Uterus (tissue), 4 donors: Measurements from ENCODE around the gene DCPS. TPM values are rescaled to one million over a fixed set of nuclear protein-coding genes. Genes with fewer than 3 reads are reported as not detected.

Experiments used
- DNase-seq, 2 donors: peaks; one replicate each; pipeline ENCODE4 v3.0.0-alpha.2; 2019 to 2020
- H3K27ac ChIP-seq, 2 donors: fragments of 200-600 bp; sonication (generic); 1 replicate in 1 of 2; 2 replicates in 1 of 2; pipeline ENCODE4 v1.5.1; 2016 to 2018
- H3K27me3 ChIP-seq, 2 donors: fragments of 200-600 bp; sonication (generic); one replicate each; pipeline ENCODE4 v1.5.1; 2018 to 2019; ENCODE audit warnings: control low read depth in 1 of 2
- H3K36me3 ChIP-seq, 2 donors: fragments of 200-600 bp; sonication (generic); one replicate each; pipeline ENCODE4 v1.5.1; 2019; ENCODE audit warnings: control low read depth in 1 of 2
- H3K4me1 ChIP-seq, 2 donors: fragments of 200-600 bp; sonication (generic); one replicate each; pipeline ENCODE4 v1.5.1; 2018 to 2019; ENCODE audit warnings: control low read depth in 1 of 2
- H3K4me3 ChIP-seq, 2 donors: fragments of 200-600 bp; sonication (generic); 1 replicate in 1 of 2; 2 replicates in 1 of 2; pipeline ENCODE4 v1.5.1; 2018 to 2019; ENCODE audit warnings: mild to moderate bottlenecking in 1 of 2
- H3K9me3 ChIP-seq, 2 donors: fragments of 200-600 bp; sonication (generic); one replicate each; pipeline ENCODE4 v1.5.1; 2019; ENCODE audit warnings: control low read depth in 1 of 2
- CTCF ChIP-seq, 4 experiments: fragments of 200-600 bp in 2 of 4; fragments of 450-650 bp in 2 of 4; sonication (generic) in 2 of 4; IDR thresholded peaks; one replicate each; pipeline ENCODE4 v1.5.1; 2016 to 2019; ENCODE audit warnings: antibody characterized with exemption in 4 of 4, mild to moderate bottlenecking in 2 of 4, moderate library complexity in 1 of 4
- POLR2A ChIP-seq, 2 donors: fragments of 450-650 bp; IDR thresholded peaks; one replicate each; pipeline ENCODE4 v1.6.1; 2016; ENCODE audit warnings: antibody characterized with exemption in 2 of 2, mild to moderate bottlenecking in 1 of 2, moderate library complexity in 1 of 2
- intact Hi-C: fragments of 100-400 bp; cut with DNase I; formaldehyde crosslinking; loops from one replicate; pipeline ENCODE4 v1.15.1; 2023; ENCODE audit warnings: low total_unique reads
- total RNA-seq, 4 donors: library from RNA; depleted of rRNA in 3 of 4; stranded (reverse); fragments of >200 nt in 3 of 4; gene quantifications; one replicate each; pipeline versions ENCODE4 v1.1.0 to v1.2.4, GENCODE V29; 2014 to 2023
- donor health status: DM: yes; HTN: yes; CAD: no.

DCPS gene
- total RNA-seq, 4 donors from 2014 or later: 6.4 to 19.7 (median 13.0) TPM

GRCh38 chr11:126280595-126280994, 23.3 kb upstream of the DCPS start:
- no peak overlapping the region for H3K4me3 ChIP-seq
- H3K27ac ChIP-seq: no peak overlapping the region
- peaks cover 3 to 4% of the 10 kb centered on the region in 2 donors for H3K4me1 ChIP-seq
- intact Hi-C loops: no loop called here
- H3K36me3 ChIP-seq: no peaks in the 10 kb centered on the region
- no peak for DNase-seq
- no peaks in the 10 kb centered on the region for H3K27me3 ChIP-seq
- no peak for TF ChIP-seq CTCF (IDR thresholded peaks at IDR 0.05)
- TF ChIP-seq POLR2A (IDR thresholded peaks at IDR 0.05): no peak
- no peaks in the 10 kb centered on the region for H3K9me3 ChIP-seq

- intact Hi-C loops: no loop called here
- no peak for TF ChIP-seq POLR2A (IDR thresholded peaks at IDR 0.05)
- TF ChIP-seq CTCF (IDR thresholded peaks at IDR 0.05): no peak
- H3K27me3 ChIP-seq: no peaks in the 10 kb centered on the region
Measured at GRCh38 chr11:126281245-126281644, 22.6 kb upstream of the DCPS start.

GRCh38 chr11:126281666-126282175, 22.1 kb upstream of the DCPS start:
- TF ChIP-seq POLR2A (IDR thresholded peaks at IDR 0.05) (no peak), CTCF (IDR thresholded peaks at IDR 0.05) (no peak)
- no peak overlapping the region for H3K4me3 ChIP-seq
- H3K9me3 ChIP-seq: no peaks in the 10 kb centered on the region
- no peak for DNase-seq
- no peaks in the 10 kb centered on the region for H3K36me3 ChIP-seq
- peak overlapping the region; percentile 91 to 94 for H3K27ac ChIP-seq
- H3K27me3 ChIP-seq: no peaks in the 10 kb centered on the region
- peaks cover 3 to 4% of the 10 kb centered on the region in 2 donors for H3K4me1 ChIP-seq
- intact Hi-C loops: no loop called here

More at GRCh38 chr11:126281245-126281644, 22.6 kb upstream of the DCPS start:
- Histone ChIP-seq H3K4me1 (peaks cover 3 to 4% of the 10 kb centered on the region in 2 donors), H3K36me3 (no peaks in the 10 kb centered on the region), H3K27ac (no peak overlapping the region), H3K9me3 (no peaks in the 10 kb centered on the region), H3K4me3 (no peak overlapping the region)
- no peak for DNase-seq

- Histone ChIP-seq H3K27ac (peak overlapping the region; percentile 91 to 94), H3K27me3 (no peaks in the 10 kb centered on the region), H3K36me3 (no peaks in the 10 kb centered on the region), H3K9me3 (no peaks in the 10 kb centered on the region), H3K4me3 (peak overlapping the region; percentile 70 to 71), H3K4me1 (peaks cover 3 to 4% of the 10 kb centered on the region in 2 donors)
- TF ChIP-seq POLR2A (IDR thresholded peaks at IDR 0.05) (no peak), CTCF (IDR thresholded peaks at IDR 0.05) (no peak)
- intact Hi-C loops: no loop called here
- DNase-seq: peak; percentile 45 to 64
Measured at GRCh38 chr11:126282361-126282735, 21.5 kb upstream of the DCPS start.

- Histone ChIP-seq H3K27ac (peak within 1 kb of the TSS; percentile 91 to 94), H3K27me3 (no peaks in the 10 kb centered on the region), H3K4me3 (peak within 1 kb of the TSS; percentile 70 to 71), H3K36me3 (no peaks in the 10 kb centered on the region), H3K9me3 (no peaks in the 10 kb centered on the region), H3K4me1 (peaks cover 3 to 4% of the 10 kb centered on the region in 2 donors)
- intact Hi-C loops: no loop called here
- peak; percentile 61 to 69 for DNase-seq
- TF ChIP-seq POLR2A (IDR thresholded peaks at IDR 0.05) (peak in 1 of 2 donors; percentile 57), CTCF (IDR thresholded peaks at IDR 0.05) (peak in 2 of 4 experiments; percentile 4 to 47)
Measured at GRCh38 chr11:126282736-126283591, 20.9 kb upstream of the DCPS start, which contains the start of gene TIRAP. Gene TIRAP, plus strand, starts transcription at chr11:126283093. Its CDS starts 7,802 bp downstream, at chr11:126290895.
